Measurements from ENCODE around the gene GABRA5.

- TF ChIP-seq GABPA (IDR thresholded peaks at IDR 0.05; ENCODE audit: low read depth) (no peak), CTCF (IDR thresholded peaks at IDR 0.05; ENCODE audit: insufficient read depth, low read length) (no peak)
These were observed 16.7 kb upstream of the GABRA5 start for GRCh38 chr15:26850161-26850560.

Data from HL-60 (cell line).